GM12872 (cell line): ENCODE data around the gene ALS2CL.

Experiments
- CTCF ChIP-seq: IDR thresholded peaks from 3 replicates; pipeline ENCODE4 v1.5.1; 2011; ENCODE audit warnings: low read depth, mild to moderate bottlenecking, low read length, moderate library complexity; ENCODE audit not compliant: insufficient read depth

Gene ALS2CL

GRCh38 chr3:46710229-46710628 lies 16.8 kb upstream of the ALS2CL start:
- no peak for TF ChIP-seq CTCF

GRCh38 chr3:46709721-46710120 lies 16.2 kb upstream of the ALS2CL start:
- no peak for TF ChIP-seq CTCF

GRCh38 chr3:46709157-46709654 lies 15.7 kb upstream of the ALS2CL start:
- TF ChIP-seq CTCF: no peak

- TF ChIP-seq CTCF: peak; percentile 25; the same call in 1 of the 3 replicates
These were observed 15.1 kb upstream of the ALS2CL start for GRCh38 chr3:46708401-46709156.

GRCh38 chr3:46707601-46708011 lies 14.1 kb upstream of the ALS2CL start:
- no peak for TF ChIP-seq CTCF

- TF ChIP-seq CTCF: no peak
These were observed 13.5 kb upstream of the ALS2CL start for GRCh38 chr3:46706771-46707582.

GRCh38 chr3:46705751-46706552 lies 12.5 kb upstream of the ALS2CL start:
- TF ChIP-seq CTCF: no peak
